ENCODE results near the gene NPAS3.

NPAS3 gene

DNA sequence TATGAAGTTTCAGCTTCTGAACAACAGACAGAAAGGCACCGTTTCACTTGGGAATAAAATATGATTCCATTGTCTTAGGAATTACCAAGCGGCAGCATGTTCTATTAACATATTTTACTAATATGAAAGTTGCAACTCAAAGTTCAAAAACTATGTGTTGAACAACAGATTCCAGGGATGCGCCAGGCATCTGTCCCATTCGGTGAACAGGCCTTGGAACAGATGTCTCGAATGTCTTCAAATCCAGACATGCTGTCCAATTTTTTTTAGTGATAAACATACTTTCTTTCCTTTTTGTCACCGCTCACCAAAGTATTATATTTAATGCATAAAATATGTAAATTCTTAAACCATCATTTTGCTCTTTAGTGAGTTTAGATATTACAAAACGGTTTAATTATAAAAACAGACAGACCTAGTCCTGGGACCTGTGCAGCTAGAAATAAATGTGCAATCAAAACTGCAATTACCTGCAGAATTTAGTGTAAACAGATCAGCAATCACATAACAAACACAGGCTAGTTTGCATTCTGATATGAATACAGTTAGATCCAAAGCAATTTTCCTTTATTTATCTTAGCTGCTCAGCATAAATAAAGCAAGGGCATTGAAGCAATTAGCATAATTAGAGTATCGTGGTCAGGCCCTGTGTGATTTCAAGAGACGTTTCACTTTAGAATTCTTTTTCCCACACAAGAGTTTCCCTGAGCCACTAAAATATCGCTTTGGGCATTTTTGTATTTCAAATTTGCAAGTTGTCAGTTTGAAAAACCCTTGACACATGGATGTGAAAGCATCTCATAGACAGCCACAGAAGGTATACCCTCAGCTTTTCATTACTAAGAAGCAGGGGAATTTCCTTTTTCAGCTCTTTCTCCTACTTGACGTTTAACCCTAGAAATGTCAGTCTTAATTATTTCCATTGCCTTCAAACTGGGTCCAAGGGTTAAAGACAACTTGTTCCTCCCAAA, 591.4 kb downstream of the NPAS3 start:
- DNase-seq = no peak

GRCh38 chr14:33532553-33532952, 593.9 kb downstream of the NPAS3 start:
- DNase-seq = no peak

- no peak for DNase-seq
Measured at GRCh38 chr14:33534104-33534503, 595.4 kb downstream of the NPAS3 start.

DNA sequence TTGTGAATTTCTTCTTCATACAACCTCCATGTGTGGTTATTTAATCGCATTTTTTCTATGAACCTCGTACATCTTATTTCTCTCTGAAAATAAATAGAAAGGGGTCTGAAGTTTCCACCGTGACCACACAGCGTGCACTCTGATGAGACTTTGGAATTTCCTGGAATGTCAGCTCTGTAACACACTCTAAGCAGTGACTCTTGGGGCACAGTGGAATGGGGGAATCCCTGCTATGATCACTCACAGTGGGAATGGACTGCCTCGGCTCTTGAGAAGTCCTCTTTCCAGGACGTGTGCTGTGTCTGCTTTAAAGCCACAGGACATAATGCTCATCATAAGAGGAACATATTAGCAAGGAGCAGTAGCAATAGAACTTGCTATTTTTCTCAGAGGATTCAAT, 596.0 kb downstream of the NPAS3 start:
- DNase-seq = no peak

GRCh38 chr14:33539918-33540357, 601.3 kb downstream of the NPAS3 start:
- no peak for DNase-seq

DNA sequence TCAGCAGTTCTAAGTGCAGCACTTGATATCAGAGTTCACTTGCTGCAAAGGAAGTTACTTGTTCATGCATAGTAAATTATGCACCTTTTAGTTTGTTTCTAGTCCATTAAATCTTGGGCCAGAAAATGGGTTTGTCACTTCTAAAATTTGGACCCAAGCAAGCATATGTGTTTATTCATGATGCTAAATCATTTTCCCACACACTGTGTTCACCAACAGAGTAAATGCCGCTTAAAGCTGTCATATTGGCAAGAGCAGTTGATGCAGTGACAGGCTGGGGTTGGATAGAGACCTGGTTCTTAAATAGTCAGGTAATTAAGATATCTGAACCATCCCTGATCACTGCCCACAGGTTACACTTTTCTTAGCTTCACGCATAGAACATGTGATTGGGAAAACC, 602.5 kb downstream of the NPAS3 start:
- no peak for DNase-seq

DNA sequence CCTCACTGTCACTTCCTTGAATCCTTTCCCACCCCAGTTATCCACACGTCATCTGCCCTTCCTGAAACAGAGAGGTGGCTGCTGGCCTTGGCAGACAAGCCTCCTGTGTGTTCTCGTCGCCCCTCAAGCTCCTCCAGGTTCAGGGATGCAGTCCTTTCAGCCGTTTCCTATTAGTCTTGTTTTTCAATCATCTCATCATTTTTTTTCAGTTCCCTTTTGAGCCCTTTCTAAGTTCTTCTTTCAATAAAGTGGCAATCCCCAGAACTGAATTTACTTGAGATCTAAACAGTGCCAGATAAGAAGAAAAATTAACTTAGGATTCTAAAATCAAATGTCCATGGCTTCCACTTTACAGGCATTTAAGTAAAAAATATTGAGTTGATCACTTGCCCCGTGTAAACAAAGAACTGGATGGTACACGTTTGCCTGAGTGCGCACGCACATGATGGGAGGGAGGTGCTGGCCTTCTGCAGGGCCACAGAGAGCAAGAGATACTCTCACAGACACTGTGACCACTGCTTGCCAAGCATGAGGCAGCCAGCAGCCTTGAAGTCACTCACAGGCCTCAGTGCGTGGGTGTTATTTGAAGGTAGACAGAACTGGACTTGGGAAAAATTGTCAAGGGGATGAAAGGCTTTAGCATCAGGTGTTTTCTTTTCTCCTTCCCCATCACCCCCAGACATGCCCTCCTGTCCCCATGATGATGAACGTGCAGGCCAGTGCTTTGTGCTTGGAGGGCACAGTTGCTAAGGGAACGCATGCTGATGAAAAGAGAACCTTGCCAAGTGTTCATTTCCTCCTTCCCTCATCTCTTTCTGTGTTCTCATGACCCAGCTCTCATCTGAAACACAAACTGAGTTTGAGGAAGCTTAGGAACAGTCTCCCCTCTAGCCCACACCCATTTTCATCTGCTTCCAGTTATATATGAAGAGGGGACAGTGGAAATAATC, 603.9 kb downstream of the NPAS3 start:
- DNase-seq = no peak

- no peak for DNase-seq
Measured at GRCh38 chr14:33545696-33546095, 607.0 kb downstream of the NPAS3 start.

DNA sequence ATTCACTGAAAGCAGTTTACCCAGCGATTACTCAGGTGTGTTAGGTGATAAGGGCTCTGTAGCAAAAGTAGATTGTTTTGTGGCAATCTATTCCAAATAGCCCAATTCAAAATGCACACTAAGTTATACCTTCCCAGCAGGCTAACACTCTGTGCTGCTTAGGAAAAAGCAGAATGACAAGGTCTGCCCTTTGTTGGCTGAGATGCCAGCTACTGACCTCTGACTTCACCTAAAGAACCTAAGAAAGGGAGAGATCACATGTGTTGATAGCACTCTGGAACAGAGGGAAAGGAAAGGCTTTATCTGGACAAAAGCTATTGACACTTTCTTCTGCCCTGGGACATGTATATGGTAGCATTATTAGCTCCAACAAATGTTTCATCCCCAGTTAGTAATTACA, 609.9 kb downstream of the NPAS3 start:
- no peak for DNase-seq

GRCh38 chr14:33551963-33552362, 613.3 kb downstream of the NPAS3 start:
- no peak for DNase-seq

DNA sequence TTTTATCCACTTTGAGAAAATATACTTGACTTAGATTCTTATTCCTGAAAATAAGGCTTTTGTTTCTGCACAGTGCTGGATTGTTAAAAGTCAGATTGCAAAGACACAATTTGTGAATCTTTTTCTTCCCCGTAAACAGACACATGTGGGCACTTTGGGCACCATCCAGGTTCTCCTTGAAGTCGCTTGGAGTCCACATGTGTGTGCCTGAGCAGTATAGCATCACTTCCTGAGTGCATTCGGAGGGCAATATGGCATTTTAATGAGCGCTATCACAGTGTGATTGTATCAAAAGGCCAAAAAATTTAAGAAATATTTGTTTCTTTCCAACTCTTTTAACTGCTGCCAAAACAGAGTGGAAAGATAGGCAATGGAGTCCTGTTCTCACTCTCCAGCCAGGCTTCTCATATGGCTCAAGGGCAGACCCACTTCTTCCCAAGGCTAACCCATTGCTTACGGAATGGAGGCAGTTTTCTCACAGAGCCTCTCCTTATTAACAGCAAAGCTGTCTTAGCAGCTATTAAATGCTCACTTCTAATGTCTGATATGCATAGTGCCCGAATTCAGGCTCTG, 615.1 kb downstream of the NPAS3 start:
- DNase-seq = no peak

DNA sequence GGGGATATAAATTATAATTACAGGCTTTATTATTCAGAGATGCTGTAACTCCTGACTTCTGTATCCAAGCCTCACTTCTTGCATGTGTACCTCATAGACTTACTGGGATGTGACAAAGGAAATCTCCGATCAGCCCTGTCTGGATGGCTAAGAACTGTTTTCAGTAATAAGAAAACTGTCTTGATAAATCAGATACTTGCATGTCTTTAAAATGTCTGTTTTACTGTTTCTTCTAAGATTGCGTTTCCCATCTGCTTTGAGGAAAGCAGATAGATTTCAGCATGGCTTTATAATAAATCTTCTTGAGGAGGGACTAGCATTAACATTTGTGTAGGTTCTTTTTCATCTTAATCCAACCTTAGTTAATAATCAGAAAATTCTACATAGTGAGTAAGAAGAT, 616.3 kb downstream of the NPAS3 start:
- DNase-seq = no peak

- no peak for DNase-seq
Measured at GRCh38 chr14:33555710-33556350, 617.2 kb downstream of the NPAS3 start.

DNA sequence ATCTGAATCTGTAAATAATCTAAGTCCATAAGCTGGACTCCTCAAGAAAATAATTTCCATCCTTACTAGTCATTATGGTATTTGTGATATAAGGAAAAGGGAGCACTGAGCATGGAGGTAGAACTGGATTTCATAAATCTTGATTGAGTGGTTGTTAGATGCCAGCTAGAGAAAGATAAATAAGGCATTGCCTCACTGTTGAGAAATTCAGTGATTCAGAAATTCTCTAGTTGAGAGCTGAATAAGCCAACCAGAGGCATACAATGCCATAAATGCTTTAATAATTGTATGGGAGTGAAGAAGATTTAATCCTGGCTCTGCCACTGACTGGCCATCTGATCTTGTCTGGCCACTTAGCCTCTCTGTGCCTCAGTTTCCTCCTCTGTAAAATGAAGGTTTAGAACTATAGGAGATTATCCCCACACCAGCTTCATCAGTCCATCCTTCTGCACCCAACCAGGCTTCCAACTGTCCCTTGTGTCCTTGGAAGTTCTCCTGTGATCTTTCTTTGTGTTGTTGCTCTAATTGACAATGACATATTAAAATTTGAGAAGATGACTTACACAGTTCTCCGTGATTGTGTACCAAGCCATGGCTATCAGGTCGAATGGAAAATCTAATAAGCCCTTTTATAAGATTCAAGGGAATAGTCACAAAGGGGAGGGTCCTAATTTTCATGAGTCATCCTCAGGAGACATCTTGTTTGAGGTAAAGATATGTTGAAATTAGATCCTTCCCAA, 617.9 kb downstream of the NPAS3 start:
- DNase-seq = no peak

DNA sequence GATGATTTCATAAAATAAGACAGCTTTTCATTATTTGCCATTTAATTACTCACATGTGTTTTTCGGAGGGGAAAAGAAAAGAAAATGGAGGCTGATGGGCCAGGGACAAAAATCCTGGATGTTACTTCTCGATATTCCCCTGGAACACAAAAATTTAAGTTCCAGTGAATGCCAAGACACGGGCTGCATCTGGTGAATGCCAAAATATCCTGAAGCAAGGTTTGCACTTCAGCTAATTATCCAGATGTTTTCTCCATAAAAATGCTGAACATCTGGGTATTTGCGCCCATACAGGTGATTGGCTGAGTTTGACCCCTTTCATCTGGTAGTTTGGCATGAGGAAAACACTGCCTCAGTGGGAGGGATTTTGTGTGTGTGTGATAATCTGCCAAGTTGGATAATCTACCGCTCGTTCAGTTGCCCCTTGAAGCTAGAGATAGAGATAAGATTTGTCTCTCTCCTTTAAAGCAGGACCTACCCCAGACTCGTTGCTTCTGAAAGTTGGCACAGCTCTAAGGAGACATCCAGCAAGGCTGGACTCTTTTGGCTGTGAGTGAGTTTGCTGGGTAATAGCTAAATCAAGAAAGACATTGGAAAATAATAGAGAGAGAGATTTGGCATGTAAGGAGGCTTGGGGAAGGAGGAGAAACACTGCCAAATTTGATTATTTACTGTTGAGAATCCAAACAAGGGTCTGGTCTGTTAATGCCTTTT, 622.2 kb downstream of the NPAS3 start:
- DNase-seq = no peak

GRCh38 chr14:33561488-33562175, 623.0 kb downstream of the NPAS3 start:
- DNase-seq = no peak

DNA sequence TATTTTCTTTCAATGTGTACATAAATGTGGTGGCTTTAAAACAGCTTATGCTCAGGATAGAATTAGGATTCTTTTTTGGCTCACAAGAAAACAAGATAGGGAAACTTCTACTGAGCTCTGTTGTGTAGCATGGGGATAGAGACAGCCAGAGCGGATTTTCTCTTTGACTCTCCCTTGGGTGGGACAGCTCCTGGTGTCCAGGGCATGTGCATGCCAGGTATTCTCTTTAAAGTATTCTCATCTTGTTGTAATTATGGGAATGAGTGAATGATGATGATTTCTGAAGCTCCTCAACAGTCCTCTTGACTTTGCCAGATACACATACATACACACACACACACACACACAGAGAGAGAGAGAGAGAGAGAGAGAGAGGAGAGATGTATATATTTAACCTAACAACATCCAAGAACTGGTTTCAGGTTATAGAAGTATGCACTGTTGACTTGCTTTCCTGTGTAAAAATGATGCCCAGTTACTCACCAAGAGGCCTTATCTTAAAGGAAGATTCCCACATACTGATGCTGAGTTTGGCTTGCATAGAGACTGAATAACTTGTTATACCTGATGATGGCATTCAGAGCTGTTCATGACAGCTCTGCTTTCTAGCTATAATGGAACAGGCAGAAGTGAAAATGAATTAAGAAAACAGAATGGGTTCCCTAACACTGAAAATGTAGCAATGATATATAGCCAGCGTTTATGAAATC, 624.7 kb downstream of the NPAS3 start:
- no peak for DNase-seq

DNA sequence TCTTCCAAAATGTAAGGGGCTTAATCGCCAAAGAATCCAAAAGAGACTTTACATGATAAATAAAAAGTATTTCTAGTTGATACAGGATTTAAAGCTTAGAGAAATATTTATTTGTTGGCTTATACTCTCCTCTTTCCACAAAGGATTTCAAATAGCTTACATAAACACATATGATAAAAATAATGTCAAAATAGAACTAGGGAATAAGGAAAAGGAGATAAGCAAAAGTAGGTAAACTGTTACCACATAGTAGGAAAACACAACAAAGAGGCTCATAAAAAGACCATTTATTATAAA, 625.2 kb downstream of the NPAS3 start:
- no peak for DNase-seq

DNA sequence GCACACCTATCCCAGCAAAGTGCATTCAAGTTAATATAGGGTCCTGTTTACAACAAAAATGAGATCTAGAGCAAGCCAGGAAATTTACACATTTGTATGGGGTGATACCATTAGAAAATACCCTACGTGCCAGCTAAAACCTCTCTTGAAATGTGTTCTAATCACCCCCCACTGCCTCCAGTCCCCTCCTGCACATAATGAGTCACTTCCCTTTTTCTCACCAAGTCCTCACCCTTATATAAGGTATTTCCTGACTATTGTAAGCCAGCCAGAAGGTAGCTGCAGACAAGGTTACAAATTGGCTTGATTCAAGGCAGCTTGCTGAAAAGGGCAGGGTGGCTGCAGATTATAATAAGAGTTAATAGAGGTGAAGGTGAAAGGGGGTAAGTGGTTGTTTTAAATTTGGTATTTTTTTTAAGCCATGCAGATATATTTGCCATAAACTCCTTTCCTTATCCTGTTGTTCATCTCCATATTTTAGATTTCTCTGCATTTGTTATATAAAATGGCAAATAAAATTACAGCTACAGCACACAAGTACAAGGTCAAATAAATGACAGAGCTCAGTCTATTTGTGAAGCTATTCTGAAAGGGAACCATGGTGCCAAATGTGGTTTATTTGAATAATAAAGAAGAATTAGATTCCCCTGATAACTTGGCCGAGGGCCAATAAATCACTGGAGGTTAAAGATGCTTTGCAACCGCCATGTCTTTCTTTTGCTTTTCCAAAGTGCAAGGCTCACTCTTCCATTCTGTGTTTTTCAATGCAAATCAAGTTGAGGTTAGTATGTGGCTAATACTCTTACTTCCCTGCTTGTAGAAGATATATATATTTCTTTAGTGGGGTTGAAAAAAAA, 626.3 kb downstream of the NPAS3 start:
- DNase-seq = no peak
